GM21381 (cell line): Measurements from ENCODE around the gene HOXD1.

Source experiments
- ATAC-seq: cut with Tn5 transposase; IDR thresholded peaks from one replicate; pipeline ENCODE4 v1.9.1; 2021; ENCODE audit warnings: mild to moderate bottlenecking, moderate library complexity; ENCODE audit not compliant: unreplicated experiment

HOXD1 gene

GRCh38 chr2:176152350-176153181 is 35.9 kb upstream of the HOXD1 start:
- no peak for ATAC-seq

GRCh38 chr2:176154576-176155252 is 33.8 kb upstream of the HOXD1 start:
- ATAC-seq: no peak

- ATAC-seq: no peak
Measured at GRCh38 chr2:176155356-176156044, 33.0 kb upstream of the HOXD1 start.

GRCh38 chr2:176156301-176156806 is 32.1 kb upstream of the HOXD1 start:
- no peak for ATAC-seq

GRCh38 chr2:176156807-176157498 is 31.5 kb upstream of the HOXD1 start, which contains the start of gene HOXD3:
Gene HOXD3, plus strand, starts transcription at chr2:176157307. Its CDS starts 11,808 bp downstream, at chr2:176169115.
- no peak for ATAC-seq

- ATAC-seq: no peak
Measured at GRCh38 chr2:176157499-176158185, 30.8 kb upstream of the HOXD1 start.

GRCh38 chr2:176158186-176158591 is 30.3 kb upstream of the HOXD1 start:
- ATAC-seq: no peak

- no peak for ATAC-seq
Measured at GRCh38 chr2:176158855-176159662, 29.4 kb upstream of the HOXD1 start.

GRCh38 chr2:176159663-176160250 is 28.7 kb upstream of the HOXD1 start:
- no peak for ATAC-seq

- ATAC-seq: no peak
Measured at GRCh38 chr2:176160251-176160985, 28.1 kb upstream of the HOXD1 start.

GRCh38 chr2:176160986-176161824 is 27.3 kb upstream of the HOXD1 start:
- ATAC-seq: no peak

- ATAC-seq: no peak
Measured at GRCh38 chr2:176161825-176162626, 26.4 kb upstream of the HOXD1 start.

- no peak for ATAC-seq
Measured at GRCh38 chr2:176162911-176163671, 25.4 kb upstream of the HOXD1 start.

- ATAC-seq: no peak
Measured at GRCh38 chr2:176163672-176164056, 24.8 kb upstream of the HOXD1 start.

GRCh38 chr2:176164201-176164600 is 24.3 kb upstream of the HOXD1 start:
- ATAC-seq: no peak
